Measurements from ENCODE around the gene LAMC1.

Gene LAMC1

GRCh38 chr1:183080406-183080805 lies 57.2 kb downstream of the LAMC1 start:
- no peak for DNase-seq

GRCh38 chr1:183081402-183082120 lies 58.3 kb downstream of the LAMC1 start:
- no peak for DNase-seq

GRCh38 chr1:183082650-183083049 lies 59.4 kb downstream of the LAMC1 start:
- no peak for DNase-seq

GRCh38 chr1:183087001-183087400 lies 63.8 kb downstream of the LAMC1 start:
- DNase-seq = no peak

- no peak for DNase-seq
These were observed 65.9 kb downstream of the LAMC1 start for GRCh38 chr1:183089025-183089639.

GRCh38 chr1:183090391-183091006 lies 67.3 kb downstream of the LAMC1 start:
- no peak for DNase-seq

- DNase-seq = no peak
These were observed 68.0 kb downstream of the LAMC1 start for GRCh38 chr1:183091181-183091580.

- no peak for DNase-seq
These were observed 69.1 kb downstream of the LAMC1 start for GRCh38 chr1:183092350-183092749.

- DNase-seq = no peak
These were observed 69.9 kb downstream of the LAMC1 start for GRCh38 chr1:183093066-183093668.

GRCh38 chr1:183093786-183094298 lies 70.6 kb downstream of the LAMC1 start:
- no peak for DNase-seq

GRCh38 chr1:183094351-183094750 lies 71.1 kb downstream of the LAMC1 start:
- no peak for DNase-seq

- no peak for DNase-seq
These were observed 73.1 kb downstream of the LAMC1 start for GRCh38 chr1:183096351-183096750.

- DNase-seq = no peak
These were observed 73.7 kb downstream of the LAMC1 start for GRCh38 chr1:183096894-183097293.

GRCh38 chr1:183097438-183098051 lies 74.3 kb downstream of the LAMC1 start:
- DNase-seq = no peak

- no peak for DNase-seq
These were observed 75.1 kb downstream of the LAMC1 start for GRCh38 chr1:183098317-183098716.

GRCh38 chr1:183100361-183100974 lies 77.2 kb downstream of the LAMC1 start:
- DNase-seq = no peak

- no peak for DNase-seq
These were observed 77.9 kb downstream of the LAMC1 start for GRCh38 chr1:183101081-183101480.

- peak; percentile 70 for DNase-seq
These were observed 78.6 kb downstream of the LAMC1 start for GRCh38 chr1:183101841-183102276.

- DNase-seq = no peak
These were observed 79.9 kb downstream of the LAMC1 start for GRCh38 chr1:183103147-183103546.

GRCh38 chr1:183103577-183103976 lies 80.4 kb downstream of the LAMC1 start:
- DNase-seq = no peak

GRCh38 chr1:183105449-183105848 lies 82.2 kb downstream of the LAMC1 start:
- DNase-seq = no peak

GRCh38 chr1:183106166-183106565 lies 82.9 kb downstream of the LAMC1 start:
- DNase-seq = no peak

- no peak for DNase-seq
These were observed 83.5 kb downstream of the LAMC1 start for GRCh38 chr1:183106746-183107145.
